Dermis blood vessel endothelial cell (primary cell): Measurements from ENCODE around the gene TAAR9. TPM values are rescaled to one million over a fixed set of nuclear protein-coding genes. Genes with fewer than 3 reads are reported as not detected.
A peak's percentile ranks its signal among the peaks of the same experiment; 100 is the strongest.

Experiments used
- DNase-seq: peaks from one replicate; pipeline ENCODE4 v3.0.0; 2010
- total RNA-seq: library from RNA; depleted of rRNA; stranded (reverse); fragments of >200 nt; gene quantifications from 2 replicates; pipeline ENCODE4 v1.2.3, GENCODE V29; 2014

Gene TAAR9, protein sequence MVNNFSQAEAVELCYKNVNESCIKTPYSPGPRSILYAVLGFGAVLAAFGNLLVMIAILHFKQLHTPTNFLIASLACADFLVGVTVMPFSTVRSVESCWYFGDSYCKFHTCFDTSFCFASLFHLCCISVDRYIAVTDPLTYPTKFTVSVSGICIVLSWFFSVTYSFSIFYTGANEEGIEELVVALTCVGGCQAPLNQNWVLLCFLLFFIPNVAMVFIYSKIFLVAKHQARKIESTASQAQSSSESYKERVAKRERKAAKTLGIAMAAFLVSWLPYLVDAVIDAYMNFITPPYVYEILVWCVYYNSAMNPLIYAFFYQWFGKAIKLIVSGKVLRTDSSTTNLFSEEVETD
- not detected in 2 replicates for total RNA-seq

DNA sequence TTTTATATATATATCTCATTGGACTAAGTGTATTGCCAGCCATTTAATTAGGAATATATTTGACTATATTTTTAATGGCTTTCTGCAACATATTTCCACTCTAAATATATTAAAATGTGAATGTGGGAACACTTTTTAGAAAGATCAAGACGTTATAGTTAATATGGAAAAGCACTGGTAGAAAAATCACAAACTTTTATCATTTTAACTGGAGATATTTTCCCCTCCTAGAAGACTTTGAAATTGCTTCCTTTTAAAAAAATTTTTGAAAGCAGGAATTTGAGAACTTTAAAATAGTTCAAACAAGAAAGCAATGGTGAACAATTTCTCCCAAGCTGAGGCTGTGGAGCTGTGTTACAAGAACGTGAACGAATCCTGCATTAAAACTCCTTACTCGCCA is at the start of gene TAAR9:
TAAR9 (plus strand) TSS at position 301 of the 400 bp plus-strand sequence; CDS start at position 314, 13 bp downstream.
- DNase-seq: no peak

DNA sequence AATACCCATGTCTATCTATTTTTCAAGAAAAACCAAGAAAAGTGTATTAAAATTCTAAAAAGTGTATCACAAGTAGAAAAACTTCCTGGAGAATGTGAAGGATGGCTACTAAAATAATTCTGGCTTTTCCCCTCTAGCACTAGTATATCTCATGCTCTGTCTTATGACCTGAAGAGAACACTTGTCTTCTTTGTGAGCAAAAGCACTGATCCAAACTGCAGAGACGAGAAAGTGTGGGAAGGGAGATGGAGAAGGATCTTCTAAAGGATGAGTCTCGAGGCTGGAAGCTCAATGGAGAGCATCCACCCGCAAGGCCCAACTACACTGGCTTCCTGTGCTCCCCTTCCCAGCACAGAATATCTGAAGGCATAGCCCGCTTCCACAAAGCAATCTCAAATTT is 48.7 kb upstream of the TAAR9 start:
- DNase-seq: no peak

DNA sequence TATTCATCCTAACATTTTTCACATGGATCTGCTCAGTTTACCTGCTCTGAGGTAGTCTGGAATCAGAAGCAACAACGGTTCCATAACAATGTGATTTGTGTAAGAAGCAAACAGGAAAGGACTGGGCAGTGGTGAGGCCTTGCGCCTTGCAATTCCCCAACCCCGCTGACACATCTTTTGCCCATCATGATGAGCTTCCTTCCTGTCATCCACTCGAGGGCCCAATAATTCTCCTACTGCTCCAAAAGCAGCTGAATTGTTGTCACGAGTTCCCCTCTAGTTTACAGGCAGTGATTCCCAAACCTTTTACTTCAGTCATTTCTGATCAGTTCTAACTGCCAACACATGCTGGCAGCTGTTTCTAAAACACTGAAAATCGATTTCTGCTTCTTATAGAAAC is 48.1 kb upstream of the TAAR9 start:
- DNase-seq: peak; percentile 70

DNA sequence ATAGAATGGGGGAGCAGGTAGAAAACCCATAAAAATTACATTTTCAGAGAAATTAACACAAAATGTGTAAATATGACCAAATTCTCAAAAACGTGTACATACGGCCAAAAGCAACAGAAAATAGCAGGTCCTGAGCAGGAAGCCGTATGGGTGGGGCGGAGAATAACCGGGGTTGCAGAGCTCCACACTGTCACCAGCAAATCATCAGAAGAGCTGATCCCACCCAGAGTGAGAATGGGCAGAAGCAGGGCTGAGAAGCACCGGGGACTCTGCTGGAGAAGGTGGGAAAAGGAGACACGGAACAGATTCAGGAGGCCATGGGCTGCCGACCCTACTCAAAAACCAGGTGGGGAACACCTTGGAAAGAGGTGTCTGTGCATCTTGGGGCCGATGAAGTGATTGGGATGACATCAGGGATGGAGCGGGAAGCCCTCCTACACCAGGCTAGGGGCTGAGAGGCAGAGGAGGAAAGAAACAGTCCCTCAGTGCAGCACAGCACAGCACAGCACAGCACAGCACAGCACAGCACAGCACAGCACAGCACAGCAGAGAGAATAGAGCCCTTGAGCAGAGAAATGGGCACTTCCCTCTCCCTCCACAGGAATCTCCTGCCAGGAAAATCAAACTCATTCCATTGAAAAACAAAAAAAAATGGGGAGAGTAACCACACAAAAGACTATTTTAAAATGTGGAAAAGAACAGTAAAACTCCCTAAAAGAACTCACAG is 47.4 kb upstream of the TAAR9 start:
- peak; percentile 26 for DNase-seq

DNA sequence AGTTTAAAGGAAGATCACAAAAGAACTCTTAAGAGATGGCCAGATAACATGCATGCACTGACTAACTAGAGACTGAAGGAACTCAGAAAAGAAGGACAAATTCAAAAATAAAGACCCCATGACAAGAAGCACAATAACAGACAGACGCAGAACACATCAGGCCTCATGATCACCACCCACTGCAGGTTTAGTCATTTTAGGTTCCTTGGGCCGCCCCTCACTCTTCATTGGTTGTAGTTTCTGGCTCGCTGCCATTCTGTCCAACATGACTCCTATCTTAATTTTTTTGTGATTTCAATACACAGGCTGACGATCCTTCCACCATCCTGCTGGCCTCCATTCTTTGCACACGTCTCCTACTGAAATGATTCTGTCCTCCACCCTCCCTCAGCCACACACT is 46.8 kb upstream of the TAAR9 start:
- DNase-seq: peak; percentile 71

DNA sequence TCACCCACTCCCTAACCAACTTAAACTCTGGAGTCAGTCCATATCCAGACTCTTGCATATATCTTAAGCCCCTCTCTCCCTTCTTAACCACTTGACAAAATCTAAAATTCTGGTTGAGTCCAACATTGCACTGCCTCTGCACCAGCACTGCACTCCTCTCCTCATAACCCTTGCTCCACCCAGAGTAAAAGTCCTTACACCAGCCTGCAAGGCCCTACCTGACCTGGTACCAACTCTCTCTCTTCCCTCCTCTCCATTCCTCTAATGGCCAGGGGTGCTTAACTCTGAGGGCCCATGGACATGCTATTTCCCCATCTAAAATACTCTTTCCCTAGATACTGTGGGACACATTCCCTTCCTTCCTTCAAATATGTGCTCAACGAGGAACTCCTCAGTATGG is 46.2 kb upstream of the TAAR9 start:
- no peak for DNase-seq

DNA sequence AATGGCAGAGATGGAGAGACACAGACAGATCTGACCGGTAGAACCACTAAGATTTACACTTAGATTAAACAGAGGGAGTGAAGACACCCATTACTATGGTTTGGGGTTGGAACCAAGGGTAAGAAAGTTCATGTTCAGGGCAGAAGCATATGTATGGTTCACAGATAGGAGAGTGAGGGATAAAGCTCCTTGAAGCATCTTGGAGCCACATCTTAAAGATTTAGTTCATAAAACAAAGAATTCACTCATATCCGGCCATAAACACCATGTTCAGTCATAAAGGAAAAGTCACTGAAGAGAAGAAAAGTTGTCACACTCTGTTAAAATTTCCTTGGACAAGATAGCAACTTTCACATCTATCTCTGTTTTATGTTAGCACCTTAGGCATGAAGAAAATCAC is 43.1 kb upstream of the TAAR9 start:
- DNase-seq: no peak

DNA sequence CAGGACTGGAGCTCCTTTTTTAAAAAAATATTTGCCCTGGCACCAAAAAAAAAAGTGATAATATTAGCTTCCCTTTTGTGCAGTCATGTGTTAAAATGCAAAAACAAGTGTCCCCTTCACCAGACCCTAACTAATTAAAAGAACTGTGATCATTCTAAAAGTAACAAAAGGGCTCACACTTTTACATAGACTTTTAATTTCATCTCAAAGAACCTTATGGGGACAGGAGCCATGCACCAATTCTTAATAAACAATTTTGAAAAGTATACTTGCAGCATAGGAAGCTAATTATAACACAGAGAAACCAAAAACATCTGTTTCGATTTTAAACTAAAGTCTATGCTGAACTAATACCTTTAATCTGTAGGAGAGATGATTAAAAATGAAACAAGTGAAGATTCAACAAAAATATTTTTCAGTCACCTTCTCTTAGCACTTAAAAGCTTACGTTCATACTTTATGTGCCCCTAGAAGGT is 42.4 kb upstream of the TAAR9 start:
- no peak for DNase-seq

DNA sequence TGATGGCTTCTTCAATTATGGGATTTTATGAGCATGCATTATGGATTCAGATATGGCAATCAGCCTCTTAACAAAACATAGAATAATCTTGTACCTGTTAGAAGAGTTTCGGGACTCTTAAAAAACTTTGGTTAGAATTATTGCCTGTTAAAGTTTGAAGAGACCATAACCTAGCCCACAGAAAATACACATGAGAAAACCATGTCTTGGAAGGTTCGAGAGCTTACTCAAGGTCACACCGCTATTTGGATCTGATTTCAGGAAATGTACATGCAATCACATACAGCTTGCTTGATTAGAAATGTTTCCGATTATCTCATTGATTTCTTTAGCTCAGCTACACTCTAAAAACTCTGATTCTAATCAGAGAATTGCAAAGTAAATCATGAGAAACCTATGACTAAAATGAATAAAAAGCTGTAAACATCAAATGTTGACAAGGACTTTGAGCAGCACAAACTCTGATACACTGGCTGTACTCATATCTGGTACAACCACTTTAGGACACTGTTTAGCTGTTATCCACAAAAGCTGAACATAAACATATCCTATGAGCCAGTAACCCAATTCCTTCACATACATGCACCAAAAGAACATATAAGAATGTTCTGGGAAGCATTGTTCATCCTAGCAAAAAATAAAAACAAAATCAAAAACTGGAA is 41.4 kb upstream of the TAAR9 start:
- DNase-seq: no peak

DNA sequence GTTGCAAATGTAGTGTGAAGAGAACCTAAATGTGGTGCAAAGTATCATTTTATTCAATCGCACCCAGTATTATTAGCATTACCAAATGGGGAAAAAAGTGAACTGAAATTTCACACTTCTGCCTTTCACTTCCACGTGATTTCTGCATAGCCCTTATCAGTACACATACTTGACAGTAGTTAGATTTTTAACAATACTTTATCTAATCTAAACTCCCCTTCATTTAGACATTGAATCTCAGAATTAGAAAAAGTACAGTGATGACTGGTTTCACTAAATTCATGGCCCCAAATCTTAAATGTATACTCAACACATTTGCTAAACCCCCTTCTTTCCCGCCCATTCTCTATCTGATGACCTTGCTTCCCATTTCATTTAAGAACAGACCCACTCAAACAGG is 39.4 kb upstream of the TAAR9 start:
- no peak for DNase-seq

DNA sequence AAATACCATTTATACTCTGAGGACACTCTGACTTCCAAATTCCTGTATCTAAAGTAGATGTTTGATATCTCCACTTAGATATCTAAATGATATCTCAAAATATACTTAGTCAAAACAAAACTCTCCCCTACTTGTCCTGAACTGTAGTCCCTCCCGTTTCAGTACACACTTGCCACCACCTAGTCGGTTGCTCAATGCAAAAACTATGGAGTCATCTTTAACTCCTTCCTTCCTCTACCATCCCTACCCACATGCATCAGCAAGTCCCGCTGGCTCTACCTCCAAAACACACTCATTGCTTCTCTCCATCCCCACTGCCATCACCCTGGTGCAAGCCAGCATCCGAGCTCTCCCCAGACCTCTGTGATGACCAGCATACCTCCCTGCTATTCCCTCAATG is 38.3 kb upstream of the TAAR9 start:
- no peak for DNase-seq

DNA sequence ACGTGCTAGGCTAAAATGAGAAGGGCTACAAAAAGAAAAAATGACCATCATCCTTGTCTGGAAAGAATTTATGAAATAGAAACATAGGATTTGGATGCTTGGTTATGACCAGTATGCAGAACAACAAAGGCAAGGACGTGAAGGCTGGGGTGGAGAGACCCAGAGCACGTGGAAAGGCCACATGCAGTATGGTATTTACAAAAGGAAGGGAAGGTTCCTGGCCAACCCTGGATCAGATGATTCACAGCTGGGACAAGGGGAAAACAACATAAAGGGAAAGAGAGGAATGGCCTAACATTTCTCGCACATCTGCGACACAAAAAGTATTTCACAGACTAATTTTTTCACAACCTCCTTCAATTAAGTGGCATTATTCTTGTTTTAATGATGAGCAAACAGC is 33.3 kb upstream of the TAAR9 start:
- DNase-seq: peak; percentile 82

DNA sequence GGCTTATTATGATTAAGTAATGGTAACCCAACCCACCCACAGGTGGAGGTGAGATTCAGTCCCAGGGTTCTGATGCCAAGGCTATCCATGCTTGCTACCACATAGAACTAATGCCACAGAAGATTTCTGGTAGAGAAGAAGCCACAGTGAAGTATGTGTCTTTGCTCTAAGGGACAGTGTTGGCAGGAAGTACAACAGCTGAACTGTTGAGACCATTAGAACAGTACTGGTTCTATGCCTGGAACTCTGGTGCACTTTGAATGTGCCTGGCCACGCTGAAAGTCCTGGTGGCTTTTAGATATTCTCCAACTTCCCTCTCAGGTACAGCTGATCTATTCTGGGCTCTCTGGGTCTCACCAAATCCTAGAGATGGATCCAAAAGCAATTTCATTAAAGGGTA is 32.9 kb upstream of the TAAR9 start:
- DNase-seq: peak; percentile 9

DNA sequence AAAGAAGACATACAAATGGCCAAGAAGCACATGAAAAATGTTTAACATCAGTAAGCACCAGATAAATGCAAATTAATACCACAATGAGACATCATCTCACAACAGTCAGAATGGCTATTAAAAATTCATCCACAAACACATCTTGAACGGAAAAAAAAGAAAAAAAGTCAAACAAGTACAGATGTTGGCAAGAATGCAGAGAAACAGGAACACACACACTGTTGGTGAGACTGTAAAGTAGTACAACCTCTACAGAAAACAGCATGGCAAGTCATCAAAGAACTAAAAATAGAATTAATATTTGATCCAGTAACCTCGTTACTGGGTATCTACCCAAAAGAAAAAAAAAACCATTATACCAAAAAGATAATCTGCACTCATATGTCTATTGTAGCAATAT is 31.6 kb upstream of the TAAR9 start:
- DNase-seq: no peak

DNA sequence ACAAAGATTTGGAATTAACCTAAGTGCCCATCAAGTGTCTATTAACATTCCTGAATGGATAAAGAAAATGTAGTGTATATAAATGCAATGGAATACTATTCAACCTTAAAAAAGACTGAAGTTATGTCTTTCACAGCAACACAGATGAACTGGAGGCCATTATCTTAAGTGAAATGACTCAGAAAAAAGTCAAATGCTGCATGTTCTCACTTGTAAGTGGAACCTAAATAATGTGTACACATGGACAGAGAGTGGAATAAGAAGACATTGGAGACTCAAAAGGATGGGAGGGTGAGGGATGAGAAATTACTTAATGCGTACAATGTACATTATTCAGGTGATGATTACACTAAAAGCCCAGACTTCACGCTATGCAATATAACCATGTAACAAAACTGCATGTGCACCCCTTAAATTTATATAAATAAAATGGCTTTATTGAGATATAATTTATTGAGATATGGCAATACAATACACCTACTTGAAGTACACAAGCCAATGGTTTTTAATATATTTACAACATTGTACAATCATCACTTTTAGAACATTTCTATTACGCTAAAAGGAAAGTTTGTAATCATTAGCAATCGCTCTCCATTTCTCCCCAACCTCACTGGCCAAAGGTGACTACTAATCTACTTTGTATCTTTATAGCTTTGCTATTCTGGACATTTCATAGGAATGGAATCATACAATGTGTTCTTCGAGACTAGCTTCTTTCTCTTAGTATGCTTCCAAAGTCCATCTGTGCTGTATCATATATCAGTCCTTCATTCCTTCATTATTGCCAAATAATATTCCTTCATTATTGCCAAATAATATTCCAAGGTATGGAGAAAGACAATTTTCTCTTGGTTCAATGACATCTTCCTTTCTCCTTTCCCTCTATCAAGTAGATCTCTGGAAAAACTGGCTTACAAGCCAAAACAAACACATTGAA is 30.9 kb upstream of the TAAR9 start:
- no peak for DNase-seq

DNA sequence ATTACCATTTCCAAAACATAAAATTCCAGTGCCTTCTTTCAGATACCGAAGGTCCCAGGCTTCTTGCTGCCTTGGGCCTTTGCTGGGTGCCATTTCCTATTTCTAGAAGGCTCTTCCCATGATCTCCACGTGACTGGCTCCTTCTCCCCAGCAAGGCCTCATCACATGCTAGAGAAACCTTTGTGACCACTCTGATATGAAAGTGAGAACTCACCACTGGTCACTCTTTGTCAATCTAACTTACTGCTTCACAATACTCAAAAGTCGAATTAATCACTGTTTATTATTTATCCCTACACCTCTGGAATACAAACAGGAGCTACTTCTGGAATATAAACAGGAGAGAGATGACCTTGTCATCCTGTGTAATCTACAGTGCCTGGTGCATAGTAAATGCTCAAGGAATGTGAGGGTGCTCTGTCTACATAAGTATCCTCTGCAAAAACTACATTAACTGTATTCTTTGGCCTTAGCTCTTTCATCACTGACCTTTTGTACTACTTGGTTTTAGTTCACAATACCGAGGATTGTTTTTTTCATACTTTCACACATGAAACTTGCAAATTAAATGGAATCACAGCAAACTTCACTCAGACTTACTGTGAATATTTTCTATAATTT is 26.8 kb upstream of the TAAR9 start:
- DNase-seq: peak; percentile 31

DNA sequence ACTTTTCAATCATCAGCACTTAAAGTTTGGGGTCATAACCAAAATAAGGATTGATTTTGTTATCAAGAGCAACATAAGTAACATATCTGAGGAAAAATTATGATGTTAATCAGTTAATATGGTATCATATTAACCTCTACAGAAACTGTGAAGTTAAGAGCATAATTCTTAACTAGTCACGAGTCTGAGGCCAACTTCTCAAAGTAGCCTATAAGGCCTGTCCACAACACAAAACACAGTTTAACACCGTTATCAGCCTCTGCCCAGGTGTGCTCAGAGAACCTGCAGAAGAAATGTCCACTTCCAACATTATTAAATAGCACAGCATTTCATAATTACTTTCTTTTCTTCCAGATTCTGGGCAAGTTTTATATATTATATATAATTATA is 26.3 kb upstream of the TAAR9 start:
- peak; percentile 11 for DNase-seq

DNA sequence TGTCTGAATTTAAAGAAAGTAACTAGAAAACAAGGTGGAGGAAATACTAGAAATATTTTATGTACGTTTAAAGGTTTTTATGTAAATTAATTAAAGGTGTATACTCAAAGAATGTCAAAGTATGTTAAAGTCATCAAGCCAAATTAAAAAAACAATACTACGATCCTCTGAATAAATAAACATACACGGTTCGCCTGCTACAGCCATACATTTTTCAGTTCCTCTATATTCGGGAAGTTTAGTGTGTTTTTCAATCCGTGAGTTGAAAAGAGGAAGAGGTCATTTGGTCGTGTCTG is 25.8 kb upstream of the TAAR9 start:
- no peak for DNase-seq

DNA sequence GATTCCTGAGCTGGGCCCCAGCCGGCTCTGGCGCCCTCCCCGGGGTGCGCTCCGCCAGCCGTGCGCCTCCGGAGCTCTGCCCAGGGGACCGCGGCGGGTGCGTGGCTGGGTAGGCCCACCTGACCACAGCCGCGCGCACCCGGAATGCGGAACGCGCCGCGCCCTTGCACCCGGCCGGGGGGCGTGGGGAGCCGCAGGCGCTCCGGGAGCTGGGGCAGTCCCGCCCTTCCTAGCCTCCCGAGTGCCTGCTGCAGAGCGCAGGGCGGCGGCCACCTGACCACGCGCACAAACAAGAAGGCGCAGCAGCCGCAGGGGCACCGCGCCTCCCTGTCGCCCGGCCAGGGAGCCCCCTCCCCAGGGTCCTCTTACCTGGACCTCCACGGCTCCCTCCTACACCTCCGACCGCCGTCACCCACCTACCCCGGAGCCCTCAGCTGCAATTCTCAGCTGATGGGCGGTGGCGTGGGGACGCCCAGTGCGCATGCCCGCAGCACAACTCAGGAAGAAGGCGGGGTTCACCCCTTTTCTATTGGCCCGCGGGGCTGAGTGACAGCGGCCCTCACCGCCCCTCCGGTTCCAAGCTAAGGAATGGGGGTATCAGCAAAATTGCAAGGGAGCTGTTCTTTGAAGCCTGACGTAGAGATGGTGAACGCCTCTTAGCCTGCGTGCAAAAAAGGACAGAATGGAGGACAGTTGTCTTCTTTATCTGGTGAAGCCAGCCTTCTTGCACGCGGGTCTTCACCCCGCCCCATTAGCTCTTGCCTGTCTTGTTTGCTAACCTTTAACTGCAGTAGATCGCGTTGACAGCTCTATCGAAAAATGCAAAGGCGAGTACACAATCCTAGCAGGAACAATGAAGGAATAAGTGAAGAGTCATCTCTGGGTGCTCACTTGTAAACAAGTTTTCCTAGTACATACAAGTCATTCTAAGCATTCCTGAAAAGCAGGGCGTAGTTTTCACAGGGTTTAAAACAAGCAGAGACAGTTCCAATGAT is 25.1 kb upstream of the TAAR9 start, which contains the start of gene STX7:
STX7 (minus strand) TSS at position 479 of the 995 bp plus-strand sequence. CDS start 9,586 bp downstream, outside the sequence.
- DNase-seq: peak; percentile 89

DNA sequence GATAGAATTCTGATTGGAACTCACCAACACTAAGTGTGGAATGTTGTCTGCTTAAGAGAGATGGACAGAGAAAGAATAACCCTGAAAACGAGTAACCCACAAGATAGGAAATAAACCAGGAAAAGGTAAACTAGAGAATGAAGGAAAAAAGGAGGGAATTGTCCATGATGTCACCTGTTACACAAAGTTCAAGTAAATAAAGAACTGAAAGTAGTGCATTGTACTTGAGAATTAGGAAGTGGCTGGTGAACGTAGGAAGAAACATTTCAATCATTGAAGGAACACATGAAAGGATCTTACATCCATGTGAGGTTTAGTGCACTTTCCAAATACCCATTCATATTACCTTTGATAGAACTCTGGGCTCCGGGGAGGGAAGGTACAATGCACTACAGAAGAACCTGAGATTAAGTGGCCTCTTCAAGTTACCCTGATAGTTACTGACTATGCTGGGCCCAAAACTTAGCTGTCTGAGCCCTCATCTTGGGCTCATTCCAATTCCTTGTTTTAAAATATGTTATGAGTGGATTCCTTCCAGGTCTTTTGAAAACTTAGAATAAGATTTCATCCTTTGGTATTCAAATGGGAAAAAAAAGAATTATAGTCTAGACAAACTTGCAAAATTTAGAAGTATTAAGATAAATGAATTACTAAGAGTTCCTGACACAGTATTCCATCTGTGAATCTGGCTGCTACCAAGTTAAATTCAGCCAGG is 24.1 kb upstream of the TAAR9 start:
- DNase-seq: no peak
